H1 (cell line): ENCODE results near the gene R3HDML.

ENCODE experiments used
- ATF3 ChIP-seq: IDR thresholded peaks from 2 replicates; pipeline ENCODE4 v1.6.1; 2011; ENCODE audit warnings: low read depth, mild to moderate bottlenecking, low read length; ENCODE audit not compliant: insufficient read depth
- CTCF ChIP-seq, 3 experiments: IDR thresholded peaks; 1 replicate in 2 of 3; 2 replicates in 1 of 3; pipeline versions ENCODE4 v1.5.1 to v1.6.1; 2011; ENCODE audit warnings: low read length in 3 of 3, mild to moderate bottlenecking in 3 of 3, inconsistent platforms in 2 of 3, low read depth in 1 of 3, moderate library complexity in 1 of 3; ENCODE audit not compliant: insufficient read depth in 1 of 3; ENCODE audit errors: control extremely low read depth in 1 of 3
- EZH2 ChIP-seq: fragments of 200-600 bp; sonication (generic); IDR thresholded peaks from 2 replicates; pipeline ENCODE4 v1.7.1; 2012; ENCODE audit warnings: low read depth, mild to moderate bottlenecking, moderate library complexity, low read length, inconsistent platforms; ENCODE audit not compliant: severe bottlenecking
- JUND ChIP-seq: IDR thresholded peaks from 2 replicates; pipeline ENCODE4 v1.6.1; 2011; ENCODE audit warnings: mild to moderate bottlenecking, improper control_type of control experiment, low read length
- KDM1A ChIP-seq: fragments of 200-600, 300-600 bp; sonication (generic); IDR thresholded peaks from 2 replicates; pipeline ENCODE4 v1.7.1; 2016; ENCODE audit warnings: mild to moderate bottlenecking, low read length, borderline replicate concordance
- RXRA ChIP-seq: IDR thresholded peaks from 2 replicates; pipeline ENCODE4 v1.6.1; 2011; ENCODE audit warnings: low read depth, mild to moderate bottlenecking, low read length, moderate library complexity; ENCODE audit not compliant: insufficient read depth
- SIN3A ChIP-seq, 2 experiments: IDR thresholded peaks in 1 of 2; conservative IDR thresholded peaks in 1 of 2; 2 replicates each; pipeline ENCODE4 v1.6.1; 2011 to 2012; ENCODE audit warnings: low read length in 2 of 2, improper control_type of control experiment in 1 of 2, low read depth in 1 of 2, mild to moderate bottlenecking in 1 of 2
- SIX5 ChIP-seq: IDR thresholded peaks from 2 replicates; pipeline ENCODE4 v1.6.1; 2011; ENCODE audit warnings: mild to moderate bottlenecking, low read depth, low read length
- SP1 ChIP-seq: IDR thresholded peaks from 2 replicates; pipeline ENCODE4 v1.6.1; 2011; ENCODE audit warnings: low read depth, low read length
- SRF ChIP-seq: IDR thresholded peaks from 2 replicates; pipeline ENCODE4 v1.6.1; 2011; ENCODE audit warnings: mild to moderate bottlenecking, low read depth, low read length, moderate library complexity
- TAF1 ChIP-seq: IDR thresholded peaks from 2 replicates; pipeline ENCODE4 v1.6.1; 2011; ENCODE audit warnings: mild to moderate bottlenecking, low read depth, low read length
- TAF7 ChIP-seq: optimal IDR thresholded peaks from 2 replicates; pipeline ENCODE3; 2011; ENCODE audit warnings: low read depth, mild to moderate bottlenecking, inconsistent platforms, low read length, moderate library complexity, borderline replicate concordance
- USF2 ChIP-seq: IDR thresholded peaks from 2 replicates; pipeline ENCODE4 v1.6.1; 2011; ENCODE audit warnings: low read length, improper control_type of control experiment

- TF ChIP-seq SIX5, result no peak
- TF ChIP-seq TAF7, result no peak
- no peak for TF ChIP-seq EZH2
- no peak for TF ChIP-seq SIN3A (conservative IDR thresholded peaks at IDR 0.05 in 1 of 2, IDR thresholded peaks at IDR 0.05 in 1 of 2; ENCODE audit: low read depth in 1 of 2, low read length in 2 of 2)
- no peak for TF ChIP-seq CTCF (IDR thresholded peaks at IDR 0.05; ENCODE audit: control extremely low read depth in 1 of 3, insufficient read depth in 1 of 3, low read depth in 1 of 3, low read length in 3 of 3)
- TF ChIP-seq ATF3, result no peak
- no peak for TF ChIP-seq RXRA
- TF ChIP-seq TAF1, result no peak
- no peak for TF ChIP-seq SP1
- no peak for TF ChIP-seq KDM1A
- no peak for TF ChIP-seq USF2
- no peak for TF ChIP-seq JUND
- TF ChIP-seq SRF, result no peak
Measured at GRCh38 chr20:44362466-44362940, 25.7 kb downstream of the R3HDML start.
